ENCODE results near the gene DNAJB13. TPM values are rescaled to one million over a fixed set of nuclear protein-coding genes. Genes with fewer than 3 reads are reported as not detected.

Gene DNAJB13
- total RNA-seq, 1 donor from 2014 or later: 1.2 TPM

DNA sequence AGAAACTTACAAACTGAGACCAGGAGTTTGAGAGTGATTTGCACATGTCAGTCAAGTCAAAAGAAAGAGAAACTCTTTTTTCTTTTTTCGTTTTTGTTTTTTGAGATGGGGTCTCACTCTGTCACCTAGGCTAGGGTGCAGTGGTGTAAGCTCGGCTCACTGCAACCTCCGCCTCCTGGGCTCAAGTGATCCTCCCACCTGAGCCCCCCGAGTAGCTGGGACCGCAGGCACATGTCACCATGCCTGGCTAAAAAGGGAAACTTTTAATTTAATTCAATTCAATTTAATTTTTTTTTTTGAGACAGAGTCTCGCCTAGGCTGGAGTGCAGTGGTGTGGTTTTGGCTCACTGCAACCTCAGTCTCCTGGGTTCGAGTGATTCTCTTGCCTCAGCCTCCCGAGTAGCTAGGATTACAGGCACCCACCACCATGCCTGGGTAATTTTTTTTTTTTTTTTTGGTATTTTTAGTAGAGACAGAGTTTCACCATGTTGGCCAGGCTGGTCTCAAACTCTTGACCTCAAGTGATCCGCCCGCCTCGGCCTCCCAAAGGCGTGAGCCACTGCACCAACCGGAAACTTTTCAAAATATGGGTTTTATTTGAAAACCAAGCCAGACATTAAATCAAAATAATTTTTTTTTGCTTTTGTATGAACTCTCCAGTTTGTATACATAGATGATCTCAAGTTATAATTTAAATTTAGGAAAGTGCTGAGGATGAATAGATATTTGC, 48.2 kb downstream of the DNAJB13 start:
- Histone ChIP-seq H3K36me3 (ENCODE audit: insufficient read depth, low read length) (no peaks in the 10 kb centered on the region), H3K9me3 (ENCODE audit: insufficient read depth, low read depth, low read length) (no peaks in the 10 kb centered on the region), H3K27ac (ENCODE audit: low read depth, low read length) (no peak overlapping the region), H2AFZ (ENCODE audit: low read depth, low read length) (no peak overlapping the region), H3K9ac (ENCODE audit: low read length) (no peak overlapping the region), H4K20me1 (ENCODE audit: insufficient read depth, low read length) (no peaks in the 10 kb centered on the region), H3K4me2 (ENCODE audit: low read length) (no peak overlapping the region), H3K4me3 (ENCODE audit: insufficient read depth, low read depth, low read length) (no peak overlapping the region), H3K4me1 (ENCODE audit: insufficient read depth, low read length) (no peaks in the 10 kb centered on the region), H3K27me3 (ENCODE audit: insufficient read depth, low read length) (no peaks in the 10 kb centered on the region), H3K79me2 (ENCODE audit: insufficient read depth, low read length) (no peaks in the 10 kb centered on the region)
- Mint-ChIP-seq H3K27me3 (ENCODE audit: low read depth, unreplicated experiment) (no peaks in the 10 kb centered on the region), H3K27ac (ENCODE audit: unreplicated experiment) (no peak overlapping the region), H3K36me3 (ENCODE audit: low read depth, unreplicated experiment) (peaks cover 19% of the 10 kb centered on the region), H3K4me1 (ENCODE audit: low read depth, unreplicated experiment) (no peaks in the 10 kb centered on the region), H3K4me3 (ENCODE audit: unreplicated experiment) (no peak overlapping the region), H3K9me3 (ENCODE audit: unreplicated experiment) (no peaks in the 10 kb centered on the region)
- no peak for FAIRE-seq
- TF ChIP-seq, protein P1, sequence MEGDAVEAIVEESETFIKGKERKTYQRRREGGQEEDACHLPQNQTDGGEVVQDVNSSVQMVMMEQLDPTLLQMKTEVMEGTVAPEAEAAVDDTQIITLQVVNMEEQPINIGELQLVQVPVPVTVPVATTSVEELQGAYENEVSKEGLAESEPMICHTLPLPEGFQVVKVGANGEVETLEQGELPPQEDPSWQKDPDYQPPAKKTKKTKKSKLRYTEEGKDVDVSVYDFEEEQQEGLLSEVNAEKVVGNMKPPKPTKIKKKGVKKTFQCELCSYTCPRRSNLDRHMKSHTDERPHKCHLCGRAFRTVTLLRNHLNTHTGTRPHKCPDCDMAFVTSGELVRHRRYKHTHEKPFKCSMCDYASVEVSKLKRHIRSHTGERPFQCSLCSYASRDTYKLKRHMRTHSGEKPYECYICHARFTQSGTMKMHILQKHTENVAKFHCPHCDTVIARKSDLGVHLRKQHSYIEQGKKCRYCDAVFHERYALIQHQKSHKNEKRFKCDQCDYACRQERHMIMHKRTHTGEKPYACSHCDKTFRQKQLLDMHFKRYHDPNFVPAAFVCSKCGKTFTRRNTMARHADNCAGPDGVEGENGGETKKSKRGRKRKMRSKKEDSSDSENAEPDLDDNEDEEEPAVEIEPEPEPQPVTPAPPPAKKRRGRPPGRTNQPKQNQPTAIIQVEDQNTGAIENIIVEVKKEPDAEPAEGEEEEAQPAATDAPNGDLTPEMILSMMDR (IDR thresholded peaks at IDR 0.05; ENCODE audit: insufficient read depth, low read depth, low read length): no peak
- no peak for TF ChIP-seq EZH2 (IDR thresholded peaks at IDR 0.05; ENCODE audit: insufficient read depth, low read length)
- DNase-seq (ENCODE audit: low read depth): no peak

GRCh38 chr11:73999581-74000306, 48.9 kb downstream of the DNAJB13 start:
- Histone ChIP-seq H3K4me2 (ENCODE audit: low read length) (no peak overlapping the region), H3K79me2 (ENCODE audit: insufficient read depth, low read length) (no peaks in the 10 kb centered on the region), H2AFZ (ENCODE audit: low read depth, low read length) (no peak overlapping the region), H4K20me1 (ENCODE audit: insufficient read depth, low read length) (no peaks in the 10 kb centered on the region), H3K4me3 (ENCODE audit: insufficient read depth, low read depth, low read length) (no peak overlapping the region), H3K9ac (ENCODE audit: low read length) (no peak overlapping the region), H3K27me3 (ENCODE audit: insufficient read depth, low read length) (no peaks in the 10 kb centered on the region), H3K36me3 (ENCODE audit: insufficient read depth, low read length) (no peaks in the 10 kb centered on the region), H3K27ac (ENCODE audit: low read depth, low read length) (no peak overlapping the region), H3K4me1 (ENCODE audit: insufficient read depth, low read length) (no peaks in the 10 kb centered on the region), H3K9me3 (ENCODE audit: insufficient read depth, low read depth, low read length) (no peaks in the 10 kb centered on the region)
- no peaks in the 10 kb centered on the region for H3K9me3 Mint-ChIP-seq (ENCODE audit: unreplicated experiment)
- H3K4me1 Mint-ChIP-seq (ENCODE audit: low read depth, unreplicated experiment): no peaks in the 10 kb centered on the region
- TF ChIP-seq, protein P1 (IDR thresholded peaks at IDR 0.05; ENCODE audit: insufficient read depth, low read depth, low read length): no peak
- H3K27me3 Mint-ChIP-seq (ENCODE audit: low read depth, unreplicated experiment): no peaks in the 10 kb centered on the region
- no peak for FAIRE-seq
- H3K27ac Mint-ChIP-seq (ENCODE audit: unreplicated experiment): no peak overlapping the region
- no peak overlapping the region for H3K4me3 Mint-ChIP-seq (ENCODE audit: unreplicated experiment)
- no peak for DNase-seq (ENCODE audit: low read depth)
- H3K36me3 Mint-ChIP-seq (ENCODE audit: low read depth, unreplicated experiment): peaks cover 19% of the 10 kb centered on the region
